Endothelial cell (in vitro differentiated cells): Measurements from ENCODE around the gene CDK14. TPM values are rescaled to one million over a fixed set of nuclear protein-coding genes. Genes with fewer than 3 reads are reported as not detected.

Experiments used
- DNase-seq: peaks from one replicate; pipeline ENCODE4 v3.0.0; 2021; ENCODE audit warnings: low spot score
- H3K27ac Mint-ChIP-seq: one replicate; pipeline ENCODE4 v1.8.0; 2021; ENCODE audit warnings: mixed read lengths, inconsistent platforms; ENCODE audit not compliant: unreplicated experiment
- H3K27me3 Mint-ChIP-seq: one replicate; pipeline ENCODE4 v1.8.0; 2021; ENCODE audit warnings: mild to moderate bottlenecking, moderate library complexity, mixed read lengths, inconsistent platforms; ENCODE audit not compliant: unreplicated experiment
- H3K36me3 Mint-ChIP-seq: one replicate; pipeline ENCODE4 v1.8.0; 2021; ENCODE audit warnings: mild to moderate bottlenecking, low read depth, mixed read lengths, inconsistent platforms; ENCODE audit not compliant: unreplicated experiment
- H3K4me1 Mint-ChIP-seq: one replicate; pipeline ENCODE4 v1.8.0; 2021; ENCODE audit warnings: mild to moderate bottlenecking, mixed read lengths, inconsistent platforms; ENCODE audit not compliant: unreplicated experiment
- H3K4me3 Mint-ChIP-seq: one replicate; pipeline ENCODE4 v1.8.0; 2021; ENCODE audit warnings: mild to moderate bottlenecking, mixed read lengths, inconsistent platforms; ENCODE audit not compliant: unreplicated experiment
- H3K9me3 Mint-ChIP-seq: one replicate; pipeline ENCODE4 v1.8.0; 2021; ENCODE audit warnings: mixed read lengths, inconsistent platforms; ENCODE audit not compliant: unreplicated experiment
- CTCF ChIP-seq: fragments of 200-600 bp; sonication (generic); IDR thresholded peaks from one replicate; pipeline ENCODE4 v1.5.0; 2021; ENCODE audit warnings: antibody characterized with exemption; ENCODE audit not compliant: unreplicated experiment
- total RNA-seq: library from RNA; stranded (reverse); fragmentation: NEBNext Ultra II Directional; extraction: Animal tissue kit (Norgen Biotek cat#: 25700); gene quantifications from one replicate; pipeline ENCODE4 v1.2.1, GENCODE V29; 2021; ENCODE audit not compliant: unreplicated experiment

The CDK14 gene
- total RNA-seq, 1 donor from 2014 or later, result 30.2 TPM

- H3K9me3 Mint-ChIP-seq, result no peaks in the 10 kb centered on the region
- H3K27ac Mint-ChIP-seq, result no peak overlapping the region
- no peak for DNase-seq
Measured at GRCh38 chr7:91242097-91242844, 646.1 kb downstream of the CDK14 start.

GRCh38 chr7:91243591-91244301 is 647.6 kb downstream of the CDK14 start:
- peaks cover 24% of the 10 kb centered on the region for H3K4me1 Mint-ChIP-seq
- no peaks in the 10 kb centered on the region for H3K27me3 Mint-ChIP-seq
- no peaks in the 10 kb centered on the region for H3K36me3 Mint-ChIP-seq
- no peak for TF ChIP-seq CTCF
- H3K9me3 Mint-ChIP-seq, result no peaks in the 10 kb centered on the region
- no peak overlapping the region for H3K4me3 Mint-ChIP-seq
- H3K27ac Mint-ChIP-seq, result no peak overlapping the region
- DNase-seq, result no peak

More at GRCh38 chr7:91242097-91242844, 646.1 kb downstream of the CDK14 start:
- no peak overlapping the region for H3K4me3 Mint-ChIP-seq
- H3K36me3 Mint-ChIP-seq, result no peaks in the 10 kb centered on the region
- peaks cover 24% of the 10 kb centered on the region for H3K4me1 Mint-ChIP-seq
- H3K27me3 Mint-ChIP-seq, result no peaks in the 10 kb centered on the region
- no peak for TF ChIP-seq CTCF

DNA sequence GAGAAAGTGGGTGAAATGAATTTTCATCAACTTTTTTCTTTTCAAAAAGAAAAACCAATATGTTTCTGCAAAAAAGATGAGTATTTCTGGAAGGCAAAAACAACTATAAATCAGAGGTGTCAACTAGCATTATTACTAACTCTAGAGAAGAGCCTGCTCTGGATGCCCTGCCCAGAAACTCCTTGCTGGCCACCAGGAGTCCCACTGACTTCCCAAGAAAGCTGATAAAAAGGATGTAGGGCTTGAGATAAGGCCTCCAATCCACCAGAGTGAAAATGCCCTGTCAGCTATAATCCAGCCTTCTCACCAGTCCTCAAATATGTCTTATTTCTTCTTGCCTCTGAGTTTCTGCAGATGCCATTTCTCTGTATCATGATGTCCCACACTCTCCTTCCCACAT is 651.4 kb downstream of the CDK14 start:
- no peaks in the 10 kb centered on the region for H3K36me3 Mint-ChIP-seq
- no peak for TF ChIP-seq CTCF
- H3K27ac Mint-ChIP-seq, result no peak overlapping the region
- H3K9me3 Mint-ChIP-seq, result no peaks in the 10 kb centered on the region
- no peak overlapping the region for H3K4me3 Mint-ChIP-seq
- H3K27me3 Mint-ChIP-seq, result no peaks in the 10 kb centered on the region
- no peak for DNase-seq
- no peaks in the 10 kb centered on the region for H3K4me1 Mint-ChIP-seq

GRCh38 chr7:91248996-91249395 is 652.9 kb downstream of the CDK14 start:
- DNase-seq, result no peak
- H3K27ac Mint-ChIP-seq, result no peak overlapping the region
- TF ChIP-seq CTCF, result no peak

More at GRCh38 chr7:91248996-91249395, 652.9 kb downstream of the CDK14 start:
- Mint-ChIP-seq H3K27me3 (no peaks in the 10 kb centered on the region), H3K4me3 (no peak overlapping the region), H3K4me1 (no peaks in the 10 kb centered on the region), H3K9me3 (no peaks in the 10 kb centered on the region), H3K36me3 (no peaks in the 10 kb centered on the region)
